Activated T-cell treated with anti-CD3 and anti-CD28 coated beads for 24 hours (primary cell): ENCODE results near the gene GATB.

Source experiments
- DNase-seq: peaks from one replicate; pipeline ENCODE4 v3.0.0-alpha.2; 2020; ENCODE audit warnings: low read depth

GATB gene

GRCh38 chr4:151694961-151695720, 65.7 kb downstream of the GATB start:
- DNase-seq, result no peak

DNA sequence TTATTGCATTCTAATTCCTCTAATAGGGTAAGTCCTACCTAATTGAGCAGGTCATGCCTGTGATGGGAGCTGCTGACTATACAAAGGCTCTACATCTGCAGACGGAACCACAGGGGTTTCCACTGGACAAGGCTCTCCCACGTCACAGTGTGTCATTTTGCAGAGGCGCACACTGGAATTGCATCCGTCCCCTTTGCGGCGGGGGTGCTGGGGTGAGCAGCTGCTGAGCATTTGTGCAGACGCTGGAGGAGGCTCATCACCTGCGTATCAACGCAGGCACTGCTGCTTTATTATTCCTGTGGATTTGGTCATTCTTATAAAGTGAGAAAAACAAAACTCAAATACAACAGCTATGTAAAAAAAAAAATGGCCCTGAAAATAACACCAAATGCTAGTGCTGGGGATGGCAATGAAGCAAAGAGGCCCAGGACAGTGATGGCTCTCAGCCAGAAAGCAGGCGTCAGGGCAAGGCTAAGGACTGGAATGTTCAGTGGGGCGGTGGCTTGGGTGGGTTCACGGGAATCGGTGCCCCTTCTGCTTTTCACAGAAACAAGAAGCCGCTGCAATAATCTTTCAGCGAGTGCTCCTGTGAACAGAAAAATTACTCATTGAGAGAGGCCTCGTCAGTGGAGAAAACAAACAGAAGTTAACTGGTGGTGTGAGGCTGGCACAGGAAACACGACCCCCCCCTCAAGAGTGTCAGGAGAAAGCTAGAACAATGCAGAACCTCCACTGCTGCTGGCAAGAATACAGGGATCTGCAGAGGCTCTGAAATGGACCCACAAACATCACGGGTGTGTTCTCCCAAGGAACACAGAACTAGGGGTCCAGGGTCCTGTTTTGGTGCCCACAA, 67.8 kb downstream of the GATB start:
- DNase-seq, result no peak

- no peak for DNase-seq
Measured at GRCh38 chr4:151692443-151692782, 68.4 kb downstream of the GATB start.

- DNase-seq, result no peak
Measured at GRCh38 chr4:151691639-151692442, 69.0 kb downstream of the GATB start.

- DNase-seq, result no peak
Measured at GRCh38 chr4:151690876-151691275, 69.9 kb downstream of the GATB start.

DNA sequence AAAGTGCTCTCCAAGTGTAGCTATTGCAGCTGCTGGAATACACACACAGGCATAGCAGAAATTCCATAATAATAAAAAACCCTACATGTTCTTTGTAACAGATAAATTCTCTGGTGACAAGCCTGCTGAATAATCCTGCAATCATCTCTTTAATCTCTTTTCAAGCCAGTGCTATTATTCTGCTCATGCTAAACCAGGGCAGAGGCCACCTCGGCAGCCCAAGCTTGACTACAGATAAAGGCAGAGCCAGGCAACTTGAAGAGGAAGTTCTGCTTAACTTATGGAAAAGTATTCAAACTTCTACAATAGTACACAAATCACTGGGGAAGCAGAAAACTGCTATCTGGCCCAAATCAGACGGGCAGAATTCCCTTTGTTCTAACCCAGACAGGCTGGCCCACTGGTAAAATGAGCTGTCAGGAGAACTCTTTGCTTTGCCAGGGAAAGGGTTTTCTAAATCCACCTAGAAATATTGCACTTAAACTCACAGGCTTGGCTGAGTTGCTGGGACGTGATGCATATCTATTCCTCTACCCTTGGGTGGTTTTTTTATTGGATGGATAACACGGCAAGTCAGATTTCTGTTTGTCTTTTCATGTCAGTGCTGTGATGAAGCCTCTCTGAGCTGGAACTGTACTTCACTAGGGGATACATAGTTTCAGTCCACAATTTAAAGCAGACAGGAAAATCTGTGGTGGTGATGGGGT, 70.5 kb downstream of the GATB start:
- no peak for DNase-seq

DNA sequence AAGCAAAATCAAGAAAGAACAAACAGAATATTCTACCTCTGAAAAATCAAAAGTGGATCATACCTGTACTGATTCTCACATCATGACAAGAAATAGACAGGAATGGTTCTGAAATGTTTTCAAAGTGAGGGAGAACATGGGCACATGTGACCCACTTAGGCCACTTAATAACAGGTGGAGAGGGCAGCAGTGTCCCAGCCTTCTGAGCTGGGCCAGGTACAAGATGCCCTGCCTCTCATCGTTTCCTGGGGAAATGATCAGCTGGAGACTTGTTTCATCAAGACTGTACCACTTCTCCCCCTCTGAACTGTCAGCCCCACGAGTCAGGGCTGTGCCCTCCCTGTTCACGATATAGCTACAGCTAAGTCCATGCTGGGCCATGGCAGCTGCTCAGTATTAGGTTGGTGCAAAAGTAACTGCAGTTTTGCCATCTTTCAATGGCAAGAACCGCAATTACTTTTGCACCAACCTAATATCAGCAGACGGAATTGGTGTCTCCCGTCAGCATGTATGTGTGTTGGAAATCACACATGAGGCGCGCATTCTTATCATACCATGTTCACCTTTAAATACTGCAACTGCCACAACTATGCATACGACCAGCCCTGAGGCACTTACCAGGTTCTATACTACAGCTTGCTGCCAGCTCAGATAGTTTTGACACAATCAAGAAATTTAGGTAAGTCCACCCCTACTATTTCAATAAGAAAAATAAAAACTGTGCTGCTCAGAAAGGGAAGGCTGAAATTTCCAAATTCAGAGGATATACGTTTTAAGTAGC, 71.4 kb downstream of the GATB start:
- no peak for DNase-seq

- no peak for DNase-seq
Measured at GRCh38 chr4:151688785-151689043, 72.1 kb downstream of the GATB start.

DNA sequence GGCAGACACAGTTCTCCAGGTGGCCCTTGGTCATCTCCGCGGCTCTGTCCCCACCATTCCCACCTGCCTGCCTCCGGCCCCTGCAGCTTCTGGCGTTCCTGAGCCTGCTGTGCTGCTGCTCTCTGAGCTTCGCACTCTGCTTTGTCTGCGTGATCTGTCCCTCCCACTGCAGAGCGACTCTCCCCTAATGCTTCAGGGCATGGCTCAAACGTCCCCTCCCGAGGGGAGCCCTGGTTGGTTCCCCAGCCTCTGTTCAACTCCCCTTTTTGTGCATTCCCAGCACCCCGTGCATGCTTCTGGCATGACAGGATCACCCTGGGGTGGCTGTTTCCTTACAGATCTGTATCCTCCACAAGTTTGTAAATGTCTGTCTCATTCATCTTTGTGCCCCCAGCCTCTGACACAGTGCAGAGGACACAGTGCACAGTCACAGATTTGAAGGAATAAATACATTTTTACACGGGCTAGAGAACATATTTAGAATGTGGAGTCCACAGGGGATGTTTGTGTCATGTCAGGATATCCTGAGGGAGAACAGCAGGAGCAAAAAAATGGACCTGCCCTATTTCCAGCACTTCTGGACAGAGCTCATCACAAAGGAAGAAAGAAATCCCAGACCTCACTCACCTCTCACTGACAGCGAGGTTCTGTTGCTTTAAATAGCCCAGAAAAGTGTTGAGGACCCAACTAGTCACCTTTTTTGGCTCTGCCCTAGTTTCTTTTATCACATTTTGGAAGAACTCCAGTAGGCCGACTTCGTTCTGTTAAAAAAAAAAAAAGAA, 72.6 kb downstream of the GATB start:
- no peak for DNase-seq

GRCh38 chr4:151687021-151687640, 73.7 kb downstream of the GATB start:
- no peak for DNase-seq

- DNase-seq, result no peak
Measured at GRCh38 chr4:151685303-151685702, 75.5 kb downstream of the GATB start.

GRCh38 chr4:151681085-151681484, 79.7 kb downstream of the GATB start:
- no peak for DNase-seq

DNA sequence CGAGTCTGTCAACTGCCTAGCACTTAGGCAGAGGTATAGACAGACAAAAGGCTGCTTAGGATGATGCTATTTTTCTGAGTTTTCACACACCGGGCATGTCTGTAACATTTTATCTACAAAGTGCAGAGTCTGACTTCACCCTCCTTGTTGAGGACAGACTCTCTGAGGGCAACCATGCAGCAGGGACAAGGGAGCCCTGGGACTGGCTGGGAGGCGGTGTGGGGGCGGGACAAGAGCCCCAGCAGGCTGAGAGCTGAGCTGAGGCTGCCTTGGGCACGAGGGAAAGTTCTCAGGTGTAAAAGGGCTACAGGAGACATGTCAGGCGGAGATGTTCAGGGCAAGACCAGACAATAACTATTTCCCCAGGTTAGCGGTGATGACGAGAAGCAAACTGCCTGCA, 81.6 kb downstream of the GATB start:
- no peak for DNase-seq

DNA sequence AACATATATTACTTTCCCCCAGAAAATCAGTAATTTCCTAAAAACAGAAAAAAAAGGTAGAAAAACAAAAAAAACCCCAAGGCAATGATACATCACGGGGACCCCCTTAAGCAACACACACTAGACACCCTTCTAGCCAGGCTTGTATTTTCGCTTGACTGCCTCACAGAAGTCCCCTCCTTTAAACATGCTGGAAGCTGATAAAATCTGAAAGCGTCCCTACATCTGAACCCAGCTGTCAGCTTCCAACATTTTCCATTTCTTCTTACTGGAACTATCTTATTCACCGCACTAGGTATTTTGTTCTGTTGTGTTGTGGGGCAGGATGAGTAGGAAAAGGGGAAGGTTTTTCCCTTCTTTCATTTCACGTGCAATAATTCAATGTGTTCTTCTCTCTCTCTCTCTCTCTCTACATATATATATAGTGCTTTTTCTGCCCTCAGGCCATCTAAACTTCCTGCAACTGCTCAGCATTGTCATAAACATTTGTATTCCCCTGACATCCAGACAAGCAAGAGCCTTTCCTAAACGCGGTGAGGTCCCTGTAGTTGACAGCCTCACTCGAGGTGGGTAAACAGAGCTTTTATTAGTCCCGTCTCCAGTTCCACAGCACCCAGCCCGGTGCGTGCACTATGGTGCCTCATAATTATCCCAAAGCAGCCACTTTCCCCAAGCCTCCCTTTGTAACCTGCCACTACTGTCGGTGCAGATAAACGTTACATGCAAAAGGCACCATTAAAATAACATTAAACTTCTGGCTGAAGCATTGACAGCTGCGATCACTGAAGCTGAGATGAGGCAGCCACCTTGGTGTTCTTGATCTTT, 82.5 kb downstream of the GATB start:
- no peak for DNase-seq

DNA sequence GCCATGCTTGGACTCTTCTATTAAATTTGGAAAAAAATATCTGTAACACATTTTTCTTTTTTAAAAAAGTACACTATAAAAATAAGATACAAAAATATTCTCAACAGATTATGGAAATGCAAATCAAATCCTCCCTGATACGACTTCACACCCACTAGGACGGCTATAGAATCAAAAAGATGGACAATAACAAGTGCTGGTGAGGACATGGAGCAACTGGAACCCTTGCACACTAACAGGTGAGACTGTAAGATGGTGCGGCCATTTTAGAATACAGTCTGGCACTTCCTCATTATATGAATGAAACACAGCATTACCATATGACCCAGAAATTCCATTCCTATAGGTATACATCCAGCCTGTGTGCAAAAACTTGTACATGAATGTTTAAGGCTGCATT, 83.6 kb downstream of the GATB start:
- DNase-seq, result no peak

GRCh38 chr4:151676301-151676700, 84.5 kb downstream of the GATB start:
- no peak for DNase-seq

DNA sequence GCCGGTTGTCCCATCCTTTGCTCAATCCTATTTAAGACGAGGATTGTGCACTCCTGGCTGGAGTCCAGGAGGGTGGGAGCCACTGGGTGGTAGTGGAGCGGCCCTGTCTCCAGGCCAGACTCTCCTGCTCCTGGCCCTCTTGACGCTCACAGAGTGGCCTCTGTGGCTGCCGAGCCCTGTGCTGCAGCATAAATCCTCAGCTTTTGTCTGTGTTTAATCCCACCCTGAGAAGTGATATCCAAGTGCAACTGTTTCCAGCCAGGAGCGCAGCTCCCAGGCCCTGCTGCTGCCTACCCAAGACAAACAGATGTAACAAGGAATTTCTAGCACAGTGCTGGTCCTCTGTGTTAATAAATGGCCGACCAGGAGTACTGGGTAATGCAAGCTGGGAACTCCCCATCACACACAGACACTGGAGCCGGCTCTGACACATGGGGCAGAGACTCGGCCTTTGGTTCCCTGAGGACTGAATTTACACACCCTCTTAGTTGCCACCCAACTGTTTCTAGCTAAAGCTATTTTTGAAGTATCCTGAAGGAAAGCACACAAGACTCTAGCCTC, 85.3 kb downstream of the GATB start:
- DNase-seq, result no peak

- no peak for DNase-seq
Measured at GRCh38 chr4:151674804-151675391, 85.9 kb downstream of the GATB start.
